Measurements from ENCODE around the gene IL11RA.
"Not testable (repeated sequence)": the region's sequence is repeated elsewhere in the genome, so short reads cannot be mapped to it uniquely, and the experiment has no call there.

Gene IL11RA

GRCh38 chr9:34630402-34631154 lies 21.4 kb upstream of the IL11RA start:
- DNase-seq = no peak

GRCh38 chr9:34633166-34633565 lies 18.8 kb upstream of the IL11RA start:
- DNase-seq = no peak

GRCh38 chr9:34633851-34634550 lies 18.0 kb upstream of the IL11RA start:
- peak; percentile 30 to 68 for DNase-seq

GRCh38 chr9:34634551-34635248 lies 17.3 kb upstream of the IL11RA start:
- no peak for DNase-seq

- DNase-seq = no peak
Observed at GRCh38 chr9:34635556-34635955, 16.4 kb upstream of the IL11RA start.

- peak in 1 of 2 experiments; percentile 42 for DNase-seq
Observed at GRCh38 chr9:34636791-34637355, 15.1 kb upstream of the IL11RA start.

- peak; percentile 92 to 93 for DNase-seq
Observed at GRCh38 chr9:34637356-34638137, 14.4 kb upstream of the IL11RA start, which contains the start of gene SIGMAR1. Gene SIGMAR1, minus strand, starts transcription at chr9:34637787. Its CDS starts 90 bp downstream, at chr9:34637697.

- no peak for DNase-seq
Observed at GRCh38 chr9:34638138-34638445, 13.9 kb upstream of the IL11RA start.

- DNase-seq = not testable (repeated sequence)
Observed at GRCh38 chr9:34639322-34639721, 12.7 kb upstream of the IL11RA start.

GRCh38 chr9:34642679-34643078 lies 9.3 kb upstream of the IL11RA start:
- DNase-seq = no peak

GRCh38 chr9:34644766-34645314 lies 7.1 kb upstream of the IL11RA start:
- DNase-seq = no peak

GRCh38 chr9:34646211-34647083 lies 5.5 kb upstream of the IL11RA start, which contains the start of gene GALT:
Gene GALT, plus strand, starts transcription at chr9:34646675. Its CDS starts 30 bp downstream, at chr9:34646705.
- DNase-seq = peak; percentile 88 to 89

- DNase-seq = no peak
Observed at GRCh38 chr9:34647084-34647403, 4.9 kb upstream of the IL11RA start.

- DNase-seq = no peak
Observed at GRCh38 chr9:34647651-34648050, 4.3 kb upstream of the IL11RA start.

- no peak for DNase-seq
Observed at GRCh38 chr9:34648673-34649072, 3.3 kb upstream of the IL11RA start.

- no peak for DNase-seq
Observed at GRCh38 chr9:34650816-34651215, 1.2 kb upstream of the IL11RA start.

- no peak for DNase-seq
Observed at GRCh38 chr9:34651321-34651720, 664 bp upstream of the IL11RA start.

- no peak for DNase-seq
Observed at GRCh38 chr9:34652602-34653000, 616 bp downstream of the IL11RA start.

GRCh38 chr9:34653151-34654072 lies 1.4 kb downstream of the IL11RA start:
- DNase-seq = peak; percentile 43 to 55

All from NCI-H524 (cell line).